MM.1S (cell line): ENCODE results near the gene SLC18A3.

Experiments
- CTCF ChIP-seq: fragments of 300-600 bp; sonication (generic); IDR thresholded peaks from 2 replicates; pipeline ENCODE4 v1.5.1; 2016; ENCODE audit warnings: antibody characterized with exemption, low read length, mixed read lengths
- EZH2 ChIP-seq: fragments of 300-600 bp; sonication (generic); optimal IDR thresholded peaks from 2 replicates; pipeline ENCODE3; 2017; ENCODE audit warnings: low read depth, mild to moderate bottlenecking, antibody characterized with exemption, low read length, mixed read lengths
- EZH2phosphoT487 ChIP-seq: fragments of 300-600 bp; sonication (generic); IDR thresholded peaks from 2 replicates; pipeline ENCODE4 v1.6.1; 2018; ENCODE audit warnings: antibody characterized with exemption, low read length

GRCh38 chr10:49597426-49598163 lies 12.5 kb upstream of the SLC18A3 start:
- no peak for TF ChIP-seq CTCF
- TF ChIP-seq EZH2, result no peak
- no peak for TF ChIP-seq EZH2phosphoT487
